HuH-7 (cell line): ENCODE results near the gene MRPL40.
"Not testable (repeated sequence)": the region's sequence is repeated elsewhere in the genome, so short reads cannot be mapped to it uniquely, and the experiment has no call there.

ENCODE experiments used
- DNase-seq: peaks from one replicate; pipeline ENCODE4 v3.0.0; 2011; ENCODE audit warnings: low spot score

The MRPL40 gene

GRCh38 chr22:19442166-19442565 lies 9.8 kb downstream of the MRPL40 start:
- DNase-seq, result no peak

GRCh38 chr22:19443544-19444211 lies 11.3 kb downstream of the MRPL40 start:
- DNase-seq, result no peak

GRCh38 chr22:19445279-19445982 lies 13.1 kb downstream of the MRPL40 start:
- DNase-seq, result not testable (repeated sequence)

GRCh38 chr22:19446603-19447329 lies 14.4 kb downstream of the MRPL40 start:
- DNase-seq, result peak; percentile 25

GRCh38 chr22:19447330-19448075 lies 15.2 kb downstream of the MRPL40 start, which contains the start of gene C22orf39:
TSS of gene C22orf39 (minus strand) at chr22:19447711. CDS start at chr22:19447688, 23 bp downstream.
- peak; percentile 97 for DNase-seq

GRCh38 chr22:19448076-19448607 lies 15.8 kb downstream of the MRPL40 start:
- DNase-seq, result peak; percentile 93

GRCh38 chr22:19448739-19449421 lies 16.5 kb downstream of the MRPL40 start:
- DNase-seq, result no peak

GRCh38 chr22:19449422-19449767 lies 17.1 kb downstream of the MRPL40 start:
- no peak for DNase-seq

GRCh38 chr22:19450363-19451175 lies 18.2 kb downstream of the MRPL40 start:
- DNase-seq, result no peak

- DNase-seq, result no peak
Observed at GRCh38 chr22:19451570-19451969, 19.2 kb downstream of the MRPL40 start.

GRCh38 chr22:19453718-19454117 lies 21.4 kb downstream of the MRPL40 start:
- no peak for DNase-seq

- DNase-seq, result no peak
Observed at GRCh38 chr22:19454156-19454555, 21.8 kb downstream of the MRPL40 start.

- DNase-seq, result no peak
Observed at GRCh38 chr22:19455033-19455432, 22.7 kb downstream of the MRPL40 start.

- DNase-seq, result no peak
Observed at GRCh38 chr22:19455585-19456370, 23.4 kb downstream of the MRPL40 start.

GRCh38 chr22:19456541-19456940 lies 24.2 kb downstream of the MRPL40 start:
- DNase-seq, result no peak

GRCh38 chr22:19457828-19458428 lies 25.6 kb downstream of the MRPL40 start:
- no peak for DNase-seq

- DNase-seq, result no peak
Observed at GRCh38 chr22:19460036-19460435, 27.7 kb downstream of the MRPL40 start.

GRCh38 chr22:19461506-19461905 lies 29.2 kb downstream of the MRPL40 start:
- DNase-seq, result no peak

GRCh38 chr22:19463008-19463407 lies 30.7 kb downstream of the MRPL40 start:
- no peak for DNase-seq
